ENCODE measurements around the gene CD300LF.

Gene CD300LF

GRCh38 chr17:74682471-74683190 lies 30.1 kb downstream of the CD300LF start:
- no peak for DNase-seq

- DNase-seq: no peak
Observed at GRCh38 chr17:74682028-74682427, 30.7 kb downstream of the CD300LF start.

GRCh38 chr17:74680941-74681340 lies 31.8 kb downstream of the CD300LF start:
- DNase-seq: no peak

GRCh38 chr17:74680213-74680612 lies 32.5 kb downstream of the CD300LF start:
- no peak for DNase-seq

GRCh38 chr17:74679374-74679773 lies 33.3 kb downstream of the CD300LF start:
- DNase-seq: no peak

- DNase-seq: no peak
Observed at GRCh38 chr17:74678541-74678940, 34.2 kb downstream of the CD300LF start.

- no peak for DNase-seq
Observed at GRCh38 chr17:74677558-74678466, 34.9 kb downstream of the CD300LF start.

GRCh38 chr17:74671031-74671771 lies 41.5 kb downstream of the CD300LF start:
- DNase-seq: no peak

GRCh38 chr17:74670329-74670728 lies 42.4 kb downstream of the CD300LF start:
- DNase-seq: no peak

- no peak for DNase-seq
Observed at GRCh38 chr17:74663561-74663960, 49.2 kb downstream of the CD300LF start.

GRCh38 chr17:74659889-74660288 lies 52.8 kb downstream of the CD300LF start:
- no peak for DNase-seq

- DNase-seq: no peak
Observed at GRCh38 chr17:74658620-74659019, 54.1 kb downstream of the CD300LF start.

- no peak for DNase-seq
Observed at GRCh38 chr17:74654742-74655141, 58.0 kb downstream of the CD300LF start.

GRCh38 chr17:74652020-74652419 lies 60.7 kb downstream of the CD300LF start:
- no peak for DNase-seq

- no peak for DNase-seq
Observed at GRCh38 chr17:74649909-74650308, 62.8 kb downstream of the CD300LF start.

GRCh38 chr17:74647871-74648672 lies 64.7 kb downstream of the CD300LF start:
- no peak for DNase-seq

- DNase-seq: no peak
Observed at GRCh38 chr17:74646231-74646630, 66.5 kb downstream of the CD300LF start.

GRCh38 chr17:74645010-74645409 lies 67.7 kb downstream of the CD300LF start:
- no peak for DNase-seq

- no peak for DNase-seq
Observed at GRCh38 chr17:74644419-74644818, 68.3 kb downstream of the CD300LF start.

Data from NCI-H146 (cell line).